HG02763 (cell line): ENCODE data around the gene STRIP1.

ENCODE experiments used
- ATAC-seq: cut with Tn5 transposase; IDR thresholded peaks from one replicate; pipeline ENCODE4 v1.9.1; 2021; ENCODE audit warnings: mild to moderate bottlenecking, moderate library complexity; ENCODE audit not compliant: unreplicated experiment

STRIP1 gene

DNA sequence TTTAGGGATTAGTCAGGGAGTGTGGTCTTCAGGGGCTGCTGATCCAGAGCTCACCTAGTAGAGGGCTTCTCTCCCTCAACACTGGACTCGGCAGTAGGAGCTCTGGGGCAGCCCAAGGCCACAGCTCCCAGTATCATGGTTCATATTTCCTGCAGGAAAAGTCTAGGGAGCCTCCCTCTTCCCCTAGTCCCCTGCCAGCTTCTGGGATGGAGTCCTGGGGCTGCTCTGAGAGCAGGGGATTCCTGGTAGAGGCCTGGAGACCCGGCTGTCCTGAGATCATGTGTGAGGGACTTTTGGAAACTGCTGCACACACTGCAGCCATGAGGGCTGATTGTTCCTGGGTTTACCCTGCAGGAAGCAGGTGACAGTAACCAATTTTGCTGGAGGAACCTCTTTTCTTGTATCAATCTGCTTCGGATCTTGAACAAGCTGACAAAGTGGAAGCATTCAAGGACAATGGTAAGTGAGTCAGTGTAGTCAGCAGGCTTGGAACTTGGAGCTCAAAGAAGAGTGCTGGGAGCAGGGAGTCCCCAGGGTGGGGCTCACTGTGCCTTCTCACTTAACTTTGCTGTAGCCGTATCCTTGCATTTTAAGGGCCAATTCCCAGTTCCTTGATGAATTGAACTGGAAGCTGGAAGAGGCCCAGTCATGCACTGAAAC is 16.3 kb downstream of the STRIP1 start:
- no peak for ATAC-seq

GRCh38 chr1:110051262-110051648 is 16.8 kb downstream of the STRIP1 start:
- no peak for ATAC-seq

DNA sequence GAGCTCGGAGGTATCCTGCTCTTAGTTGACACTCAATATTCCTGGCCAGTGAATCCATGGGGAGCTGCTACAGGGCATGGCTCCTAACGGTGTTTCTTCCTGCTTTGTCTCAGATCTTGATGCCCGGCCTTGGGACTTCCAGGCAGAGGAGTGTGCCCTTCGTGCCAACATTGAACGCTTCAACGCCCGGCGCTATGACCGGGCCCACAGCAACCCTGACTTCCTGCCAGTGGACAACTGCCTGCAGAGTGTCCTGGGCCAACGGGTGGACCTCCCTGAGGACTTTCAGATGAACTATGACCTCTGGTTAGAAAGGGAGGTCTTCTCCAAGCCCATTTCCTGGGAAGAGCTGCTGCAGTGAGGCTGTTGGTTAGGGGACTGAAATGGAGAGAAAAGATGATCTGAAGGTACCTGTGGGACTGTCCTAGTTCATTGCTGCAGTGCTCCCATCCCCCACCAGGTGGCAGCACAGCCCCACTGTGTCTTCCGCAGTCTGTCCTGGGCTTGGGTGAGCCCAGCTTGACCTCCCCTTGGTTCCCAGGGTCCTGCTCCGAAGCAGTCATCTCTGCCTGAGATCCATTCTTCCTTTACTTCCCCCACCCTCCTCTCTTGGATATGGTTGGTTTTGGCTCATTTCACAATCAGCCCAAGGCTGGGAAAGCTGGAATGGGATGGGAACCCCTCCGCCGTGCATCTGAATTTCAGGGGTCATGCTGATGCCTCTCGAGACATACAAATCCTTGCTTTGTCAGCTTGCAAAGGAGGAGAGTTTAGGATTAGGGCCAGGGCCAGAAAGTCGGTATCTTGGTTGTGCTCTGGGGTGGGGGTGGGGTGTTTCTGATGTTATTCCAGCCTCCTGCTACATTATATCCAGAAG is 19.4 kb downstream of the STRIP1 start:
- ATAC-seq: peak; percentile 56

GRCh38 chr1:110055493-110056284 is 21.3 kb downstream of the STRIP1 start:
- ATAC-seq: no peak

DNA sequence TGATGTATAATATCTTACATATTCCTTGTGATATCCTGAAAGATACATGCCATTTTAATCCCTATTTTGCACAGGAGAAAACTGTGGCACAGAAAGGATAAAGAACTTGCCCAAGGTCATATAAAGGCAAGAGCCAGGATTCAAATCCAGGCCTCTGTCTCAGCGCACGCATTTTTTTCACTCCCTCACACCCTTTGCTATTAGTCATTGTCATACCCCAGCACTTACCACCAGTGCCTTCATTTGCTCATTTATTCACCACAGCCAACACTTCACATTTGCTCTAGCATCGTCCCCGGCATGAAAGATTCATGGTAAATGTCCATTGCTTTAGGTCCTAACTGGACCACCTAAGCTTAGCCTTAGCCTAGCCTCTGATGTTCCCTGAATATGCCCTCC is 21.9 kb downstream of the STRIP1 start:
- ATAC-seq: no peak

GRCh38 chr1:110056776-110057175 is 22.4 kb downstream of the STRIP1 start:
- no peak for ATAC-seq

DNA sequence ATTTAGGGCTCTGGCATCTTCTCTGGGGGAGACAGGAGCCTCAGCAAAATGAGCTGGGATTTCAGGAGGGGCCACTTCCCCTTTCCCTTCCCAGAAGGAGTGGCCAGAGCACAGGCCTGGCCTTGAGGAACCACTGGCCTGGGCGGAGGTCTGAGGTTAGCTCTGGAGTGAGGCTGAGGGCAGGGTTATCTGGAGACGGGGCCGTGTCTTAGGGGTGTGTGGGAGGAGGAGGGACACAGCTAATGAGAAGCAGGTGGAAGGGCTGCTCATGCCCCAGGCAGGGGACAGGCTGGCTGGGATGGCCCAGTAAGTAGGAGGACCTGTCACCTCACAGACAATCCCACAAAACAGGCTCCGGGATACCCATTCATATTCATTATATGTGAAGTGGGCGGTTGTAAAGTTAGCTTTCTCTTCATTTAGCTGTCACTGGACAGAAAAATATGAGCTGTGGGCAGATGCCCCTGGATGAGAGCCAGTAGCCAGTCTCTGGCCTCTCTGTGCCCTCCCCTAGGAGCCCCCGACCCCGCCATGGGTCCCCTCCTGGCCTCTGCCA is 23.6 kb downstream of the STRIP1 start:
- no peak for ATAC-seq

GRCh38 chr1:110058591-110058990 is 24.2 kb downstream of the STRIP1 start:
- no peak for ATAC-seq

- ATAC-seq: no peak
These were observed 24.9 kb downstream of the STRIP1 start for GRCh38 chr1:110059133-110059863.

DNA sequence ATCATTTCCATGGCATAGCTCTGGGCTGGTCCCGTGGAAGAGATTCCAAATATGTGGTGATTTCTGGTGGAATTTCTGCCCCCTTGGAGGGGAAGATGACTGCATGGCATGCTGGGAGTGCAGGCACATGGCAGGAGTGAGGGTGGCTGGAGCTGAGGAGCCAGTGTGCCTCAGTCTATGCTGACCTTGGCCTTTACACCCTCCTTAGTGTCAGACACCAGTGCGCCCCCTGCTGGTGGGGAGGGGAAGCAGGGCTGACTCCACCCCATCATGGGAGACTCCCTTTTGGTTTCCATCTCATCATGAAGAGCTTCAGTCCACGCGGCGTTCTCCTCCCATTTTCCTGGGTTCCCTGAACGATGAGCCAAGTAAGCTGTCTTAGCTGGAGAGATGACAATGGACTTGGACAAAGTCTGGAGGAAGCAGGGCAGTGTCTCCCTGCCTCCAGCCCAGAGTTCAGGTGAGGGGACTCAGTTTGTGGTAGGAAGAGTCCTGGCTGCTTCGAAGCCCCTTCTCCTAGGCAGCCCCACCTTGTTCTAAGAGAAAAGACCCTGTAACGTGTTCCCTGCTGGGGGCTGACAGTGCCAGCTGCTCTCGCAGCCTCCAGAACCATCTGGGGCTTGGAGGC is 25.7 kb downstream of the STRIP1 start:
- ATAC-seq: no peak

GRCh38 chr1:110060662-110061060 is 26.2 kb downstream of the STRIP1 start:
- no peak for ATAC-seq

- ATAC-seq: no peak
These were observed 26.9 kb downstream of the STRIP1 start for GRCh38 chr1:110061341-110061740.

- ATAC-seq: no peak
These were observed 28.2 kb downstream of the STRIP1 start for GRCh38 chr1:110062612-110063011.

DNA sequence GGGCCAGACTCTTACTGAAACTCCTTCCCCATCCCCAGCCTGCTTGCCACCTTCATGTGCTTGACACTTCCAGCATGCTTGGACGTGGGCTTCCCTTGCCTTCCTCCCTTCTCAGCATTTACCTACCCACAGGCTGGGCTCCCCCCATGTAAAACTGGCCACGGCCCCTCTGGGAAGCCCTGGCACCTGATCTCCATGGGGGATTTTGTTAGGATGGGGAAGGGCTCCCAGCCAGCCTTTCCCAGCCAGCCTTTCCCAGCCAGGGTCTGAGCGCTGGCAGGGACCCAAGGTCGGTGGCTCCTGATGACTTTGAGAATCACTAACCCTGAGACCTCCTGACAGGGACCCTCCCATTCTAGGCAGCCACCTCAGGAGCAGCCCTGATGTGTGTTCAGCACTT is 29.4 kb downstream of the STRIP1 start:
- ATAC-seq: no peak

DNA sequence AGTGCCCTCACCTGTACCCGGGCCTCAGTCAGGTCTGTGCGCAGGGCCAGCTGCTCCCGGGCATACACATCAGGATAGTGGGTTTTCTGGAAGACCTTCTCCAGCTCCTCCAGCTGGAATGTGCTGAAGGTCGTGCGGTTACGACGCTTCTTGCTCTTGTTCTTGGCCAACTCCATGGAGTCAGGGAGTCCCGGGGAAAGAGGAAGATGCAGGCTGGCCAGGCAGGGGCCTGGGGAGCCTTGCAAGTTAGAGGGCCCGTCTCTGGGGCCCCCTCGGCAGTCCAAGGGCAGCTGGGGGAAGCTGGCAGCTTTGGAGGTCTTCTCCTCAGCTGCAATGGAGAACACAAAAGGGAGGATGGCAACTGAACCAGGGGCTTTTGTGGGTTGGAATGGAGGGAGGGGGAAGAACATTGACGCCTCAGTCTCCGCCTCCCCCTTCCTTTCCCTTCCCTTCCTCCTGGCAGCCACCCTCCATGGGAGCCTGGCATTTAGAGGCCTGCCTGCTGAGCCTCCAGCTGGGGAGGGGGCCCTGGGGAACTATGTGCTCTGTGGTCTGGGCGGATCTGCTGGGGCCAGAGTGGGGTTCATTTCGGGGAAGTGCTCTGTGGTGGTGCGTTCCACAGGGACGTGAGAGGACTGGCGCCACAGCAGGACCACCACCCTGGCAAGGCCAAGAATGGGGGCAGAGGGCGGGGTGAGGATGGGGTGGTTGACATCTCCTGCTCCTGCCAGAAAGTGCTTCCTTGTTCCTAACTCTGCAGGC is 30.3 kb downstream of the STRIP1 start:
- ATAC-seq: no peak

GRCh38 chr1:110065841-110066240 is 31.4 kb downstream of the STRIP1 start:
- ATAC-seq: no peak

DNA sequence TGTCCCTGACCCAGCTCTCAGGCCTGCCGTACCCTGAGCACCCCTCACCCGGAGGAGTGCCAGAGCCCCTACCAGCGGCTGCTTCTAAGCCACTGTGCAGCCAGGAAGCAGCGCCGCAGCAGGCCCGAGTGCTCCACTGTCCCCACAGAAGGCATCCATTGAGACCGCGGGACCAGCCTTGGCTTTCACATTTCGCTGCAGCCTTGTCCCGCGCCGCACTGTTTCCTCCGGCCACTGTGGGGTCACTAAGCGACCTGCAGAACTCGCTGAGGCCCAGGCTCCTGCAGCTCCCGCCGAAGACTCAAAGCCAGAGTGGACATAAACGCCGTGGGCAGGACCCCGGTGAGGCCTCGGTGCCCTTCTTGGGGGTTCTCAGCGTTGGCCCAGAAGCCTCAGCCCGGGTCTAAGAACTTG is 33.1 kb downstream of the STRIP1 start:
- ATAC-seq: no peak

- ATAC-seq: no peak
These were observed 33.6 kb downstream of the STRIP1 start for GRCh38 chr1:110067893-110068645.
